Upper lobe of left lung (tissue), 6 donors: ENCODE data around the gene WDR90. TPM values are rescaled to one million over a fixed set of nuclear protein-coding genes. Genes with fewer than 3 reads are reported as not detected.
A peak's percentile ranks its signal among the peaks of the same experiment; 100 is the strongest.

Experiments
- ATAC-seq, 2 donors: fragments of 200-7000 bp; cut with Tn5 transposase; one replicate each; pipeline ENCODE4 v1.9.1; 2022; ENCODE audit warnings: mild to moderate bottlenecking in 2 of 2, moderate library complexity in 2 of 2; ENCODE audit not compliant: low FRiP score in 2 of 2
- DNase-seq, 2 donors: peaks; one replicate each; pipeline ENCODE4 v3.0.0-alpha.2; 2019 to 2020
- H3K27ac ChIP-seq, 4 donors: fragments of 200-600 bp; sonication (generic); one replicate each; pipeline ENCODE4 v1.5.1; 2016 to 2019
- H3K27me3 ChIP-seq, 4 donors: fragments of 200-600 bp; sonication (generic); one replicate each; pipeline ENCODE4 v1.5.1; 2017 to 2019
- H3K36me3 ChIP-seq, 4 donors: fragments of 200-600 bp; sonication (generic); one replicate each; pipeline ENCODE4 v1.5.1; 2016 to 2019
- H3K4me1 ChIP-seq, 4 donors: fragments of 200-600 bp; sonication (generic); one replicate each; pipeline ENCODE4 v1.5.1; 2018 to 2019
- H3K4me3 ChIP-seq, 4 donors: fragments of 200-600 bp; sonication (generic); one replicate each; pipeline ENCODE4 v1.5.1; 2017 to 2019; ENCODE audit warnings: mild to moderate bottlenecking in 2 of 4, moderate library complexity in 1 of 4
- H3K9me3 ChIP-seq, 4 donors: fragments of 200-600 bp; sonication (generic); one replicate each; pipeline ENCODE4 v1.5.1; 2018 to 2019
- CTCF ChIP-seq, 6 experiments: fragments of 450-650 bp in 4 of 6; fragments of 200-600 bp in 2 of 6; sonication (generic) in 2 of 6; IDR thresholded peaks; one replicate each; pipeline ENCODE4 v1.5.1; 2016 to 2019; ENCODE audit warnings: antibody characterized with exemption in 6 of 6
- EP300 ChIP-seq, 4 donors: sonication (generic); formaldehyde crosslinking; IDR thresholded peaks; one replicate each; pipeline ENCODE4 v1.5.1; 2017; ENCODE audit warnings: antibody characterized with exemption in 4 of 4, control low read depth in 2 of 4
- POLR2A ChIP-seq, 4 donors: fragments of 450-650 bp; IDR thresholded peaks; one replicate each; pipeline ENCODE4 v1.5.1; 2016 to 2017; ENCODE audit warnings: antibody characterized with exemption in 4 of 4, mild to moderate bottlenecking in 2 of 4
- POLR2AphosphoS5 ChIP-seq, 2 donors: sonication (generic); formaldehyde crosslinking; IDR thresholded peaks; one replicate each; pipeline ENCODE4 v1.5.1; 2017; ENCODE audit warnings: antibody characterized with exemption in 2 of 2
- WGBS, 2 donors: methylation state at CpG; one replicate each; pipeline ENCODE4 v1.1.5; 2017 to 2018; 5-methylcytosine and 5-hydroxymethylcytosine counted together
- total RNA-seq, 6 donors: library from RNA; depleted of rRNA in 4 of 6; stranded (reverse); fragments of >200 nt in 4 of 6; gene quantifications; one replicate each; pipeline versions ENCODE4 v1.1.0 to v1.2.1, GENCODE V29; 2016 to 2021
- donor health status: DM: no; HTN: no; CAD: no; lungs with moderate emphysema.
- donor health status: DM: no; HTN: yes; CAD: no; lungs with severe emphysema.

WDR90 gene
- total RNA-seq, 6 donors from 2014 or later = 18.8 to 174 (median 34.1) TPM

DNA sequence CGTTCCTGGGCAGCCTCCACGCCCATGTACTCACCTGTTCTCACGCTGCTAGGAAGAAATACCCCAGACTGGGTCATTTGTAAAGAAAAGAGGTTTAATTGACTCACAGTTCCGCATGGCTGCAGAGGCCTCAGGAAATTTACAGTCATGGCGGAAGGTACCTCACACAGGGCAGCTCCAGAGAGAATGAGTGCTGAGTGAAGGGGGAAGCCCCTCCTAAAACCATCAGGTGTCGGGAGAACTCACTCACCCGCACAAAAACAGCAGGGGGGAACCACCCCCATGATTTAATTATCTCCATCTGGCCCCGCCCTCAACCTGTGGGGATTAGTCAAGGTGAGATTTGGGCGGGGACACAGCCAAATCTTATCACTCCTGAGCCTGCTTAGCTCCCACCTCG is 41.1 kb upstream of the WDR90 start:
- no peak for ATAC-seq
- no peak overlapping the region for H3K27ac ChIP-seq
- no peak for TF ChIP-seq CTCF (IDR thresholded peaks at IDR 0.05)
- no peak for DNase-seq
- no peak overlapping the region for H3K4me3 ChIP-seq
- H3K27me3 ChIP-seq = no peaks in the 10 kb centered on the region
- peaks cover 0 to 4% (median 0%) of the 10 kb centered on the region in 4 donors for H3K9me3 ChIP-seq
- peaks cover 0 to 17% (median 7%) of the 10 kb centered on the region in 4 donors for H3K4me1 ChIP-seq
- WGBS, 2 donors = 80 to 84% methylated on average over 10 of the region's 10 CpGs
- peaks cover 0 to 4% (median 0%) of the 10 kb centered on the region in 4 donors for H3K36me3 ChIP-seq

- no peak for ATAC-seq
- WGBS, 2 donors = 91 to 97% methylated on average over 11 to 13 of the region's 13 CpGs
Measured at GRCh38 chr16:609316-609715, 39.8 kb upstream of the WDR90 start.

DNA sequence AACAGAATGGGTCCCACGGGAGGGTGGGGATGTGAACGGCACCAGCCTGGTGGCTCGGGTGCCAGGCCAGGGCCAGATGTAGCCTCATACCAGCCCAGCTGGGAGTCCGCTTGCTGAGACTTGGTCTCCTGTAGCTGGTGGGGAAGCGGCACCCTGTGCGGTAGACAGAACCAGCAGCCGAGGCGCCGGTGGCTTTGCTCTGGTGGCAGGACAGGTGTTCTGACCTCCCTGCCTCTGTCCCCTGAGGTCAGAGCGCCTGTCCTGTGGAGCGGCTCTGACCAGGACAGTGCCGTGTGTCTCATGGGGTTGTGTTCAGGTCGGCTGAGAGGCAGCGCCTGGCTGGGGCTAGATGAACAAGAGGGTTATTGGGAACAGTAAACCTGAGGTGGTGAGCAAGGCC is 39.2 kb upstream of the WDR90 start:
- TF ChIP-seq POLR2A (IDR thresholded peaks at IDR 0.05) (no peak), CTCF (IDR thresholded peaks at IDR 0.05) (no peak), POLR2AphosphoS5 (IDR thresholded peaks at IDR 0.05) (no peak), EP300 (IDR thresholded peaks at IDR 0.05) (no peak)
- ATAC-seq (peak in 1 of 2 donors; percentile 19), DNase-seq (no peak)
- Histone ChIP-seq H3K9me3 (peaks cover 0 to 2% (median 0%) of the 10 kb centered on the region in 4 donors), H3K36me3 (no peaks in the 10 kb centered on the region), H3K4me3 (no peak overlapping the region), H3K4me1 (peaks cover 0 to 17% (median 7%) of the 10 kb centered on the region in 4 donors), H3K27ac (no peak overlapping the region), H3K27me3 (no peaks in the 10 kb centered on the region)
- 90 to 92% methylated on average over 14 of the region's 14 CpGs for WGBS, 2 donors

More at GRCh38 chr16:609316-609715, 39.8 kb upstream of the WDR90 start:
- Histone ChIP-seq H3K9me3 (peaks cover 0 to 4% (median 0%) of the 10 kb centered on the region in 4 donors), H3K36me3 (no peaks in the 10 kb centered on the region), H3K4me1 (peaks cover 0 to 17% (median 7%) of the 10 kb centered on the region in 4 donors), H3K27ac (no peak overlapping the region), H3K4me3 (no peak overlapping the region), H3K27me3 (no peaks in the 10 kb centered on the region)
- TF ChIP-seq POLR2A (IDR thresholded peaks at IDR 0.05) (no peak), POLR2AphosphoS5 (IDR thresholded peaks at IDR 0.05) (no peak), EP300 (IDR thresholded peaks at IDR 0.05) (no peak), CTCF (IDR thresholded peaks at IDR 0.05) (no peak)
- no peak for DNase-seq

- Histone ChIP-seq H3K27ac (peak overlapping the region in 1 of 4 donors; percentile 42), H3K27me3 (no peaks in the 10 kb centered on the region), H3K36me3 (no peaks in the 10 kb centered on the region), H3K4me1 (peaks cover 0 to 17% (median 8%) of the 10 kb centered on the region in 4 donors), H3K4me3 (no peak overlapping the region), H3K9me3 (no peaks in the 10 kb centered on the region)
- TF ChIP-seq POLR2AphosphoS5 (IDR thresholded peaks at IDR 0.05) = no peak
- TF ChIP-seq POLR2A (IDR thresholded peaks at IDR 0.05) = no peak
- peak; percentile 65 to 85 (median 79) for TF ChIP-seq CTCF (IDR thresholded peaks at IDR 0.05)
- TF ChIP-seq EP300 (IDR thresholded peaks at IDR 0.05) = no peak
- 76 to 82% methylated on average over 22 to 23 of the region's 28 CpGs for WGBS, 2 donors
- ATAC-seq = peak; percentile 88 to 92
- peak in 1 of 2 donors; percentile 75 for DNase-seq
Measured at GRCh38 chr16:610513-611381, 38.4 kb upstream of the WDR90 start.
